DOHH2 (cell line): Measurements from ENCODE around the gene MOK.

Source experiments
- CTCF ChIP-seq: fragments of 200-600 bp; sonication (generic); IDR thresholded peaks from one replicate; pipeline ENCODE4 v1.5.1; 2014; ENCODE audit warnings: antibody characterized with exemption, mild to moderate bottlenecking, low read depth, low read length; ENCODE audit not compliant: poor library complexity, severe bottlenecking
- EZH2phosphoT487 ChIP-seq: fragments of 200-600 bp; sonication (generic); IDR thresholded peaks from 2 replicates; pipeline ENCODE4 v1.6.1; 2017; ENCODE audit warnings: borderline replicate concordance, mild to moderate bottlenecking, antibody characterized with exemption, low read length, moderate library complexity, mixed read lengths

GRCh38 chr14:102238766-102239165 is 66.2 kb downstream of the MOK start:
- TF ChIP-seq CTCF (no peak), EZH2phosphoT487 (no peak)
